Esophagus muscularis mucosa (tissue), 4 donors: ENCODE results near the gene VMO1. TPM values are rescaled to one million over a fixed set of nuclear protein-coding genes. Genes with fewer than 3 reads are reported as not detected.
A peak's percentile ranks its signal among the peaks of the same experiment; 100 is the strongest.

Source experiments
- DNase-seq: peaks from one replicate; pipeline ENCODE4 v3.0.0-alpha.2; 2017; ENCODE audit errors: extremely low spot score
- H3K27ac ChIP-seq, 4 donors: fragments of 200-600 bp; sonication (generic); replicated peaks in 1 of 4; 1 replicate in 3 of 4; 2 replicates in 1 of 4; pipeline ENCODE4 v1.5.1; 2016 to 2019; ENCODE audit warnings: mild to moderate bottlenecking in 1 of 4
- H3K27me3 ChIP-seq, 4 donors: fragments of 200-600 bp; sonication (generic); one replicate each; pipeline versions ENCODE4 v1.5.1 to v1.6.0; 2016 to 2019
- H3K36me3 ChIP-seq, 4 donors: fragments of 200-600 bp; sonication (generic); one replicate each; pipeline ENCODE4 v1.5.1; 2016 to 2019
- H3K4me1 ChIP-seq, 4 donors: fragments of 200-600 bp; sonication (generic); one replicate each; pipeline ENCODE4 v1.5.1; 2016 to 2019
- H3K4me3 ChIP-seq, 4 donors: fragments of 200-600 bp; sonication (generic); 1 replicate in 2 of 4; 2 replicates in 2 of 4; pipeline ENCODE4 v1.5.1; 2016 to 2019; ENCODE audit warnings: mild to moderate bottlenecking in 4 of 4, moderate library complexity in 1 of 4
- H3K9me3 ChIP-seq, 4 donors: fragments of 200-600 bp; sonication (generic); 1 replicate in 3 of 4; 2 replicates in 1 of 4; pipeline ENCODE4 v1.5.1; 2016 to 2019
- EP300 ChIP-seq: sonication (generic); formaldehyde crosslinking; IDR thresholded peaks from one replicate; pipeline ENCODE4 v1.6.1; 2017; ENCODE audit warnings: antibody characterized with exemption
- POLR2A ChIP-seq: fragments of 450-650 bp; IDR thresholded peaks from one replicate; pipeline ENCODE4 v1.6.1; 2017; ENCODE audit warnings: antibody characterized with exemption, moderate library complexity, mild to moderate bottlenecking, low read depth
- POLR2AphosphoS5 ChIP-seq, 2 donors: sonication (generic); formaldehyde crosslinking; IDR thresholded peaks; one replicate each; pipeline ENCODE4 v1.6.1; 2017; ENCODE audit warnings: antibody characterized with exemption in 2 of 2
- WGBS: methylation state at CpG from one replicate; pipeline ENCODE4 v1.1.5; 2018; 5-methylcytosine and 5-hydroxymethylcytosine counted together
- intact Hi-C: fragments of 100-400 bp; cut with DNase I; formaldehyde crosslinking; loops from one replicate; pipeline ENCODE4 v1.15.1; 2023
- total RNA-seq, 4 donors: library from RNA; depleted of rRNA; stranded (reverse); fragments of >200 nt; gene quantifications; one replicate each; pipeline versions ENCODE4 v1.1.0 to v1.2.1, GENCODE V29; 2016
- TF ChIP-seq, protein P1 (sequence below), 3 experiments: fragments of 200-600 bp in 2 of 3; fragments of 450-650 bp in 1 of 3; sonication (generic) in 2 of 3; IDR thresholded peaks; one replicate each; pipeline ENCODE4 v1.5.1; 2017 to 2019; ENCODE audit warnings: antibody characterized with exemption in 3 of 3, mild to moderate bottlenecking in 2 of 3, moderate library complexity in 1 of 3

Gene VMO1
- total RNA-seq, 4 donors from 2014 or later: 0.86 to 3.3 (median 2.6) TPM

DNA sequence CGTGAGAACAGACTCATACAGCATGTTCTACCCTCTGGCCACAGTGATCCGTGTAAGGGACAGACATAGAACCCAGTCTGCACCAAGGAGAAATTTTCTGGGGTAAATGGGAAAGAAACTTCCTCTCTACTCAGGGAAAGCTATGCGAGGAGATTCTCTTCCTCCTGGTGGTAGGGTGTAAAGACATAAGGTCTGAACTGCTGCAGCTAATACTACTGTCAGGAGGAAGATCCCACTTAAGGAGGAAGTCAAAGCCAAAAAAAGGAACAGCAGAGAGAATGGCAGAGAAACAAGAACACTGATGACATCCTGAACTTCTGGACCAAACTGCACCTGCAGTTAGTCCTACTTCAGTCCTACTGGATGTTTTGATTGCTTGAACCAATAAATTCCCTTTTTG, 21.6 kb downstream of the VMO1 start:
- no peak overlapping the region for H3K4me3 ChIP-seq
- no peaks in the 10 kb centered on the region for H3K4me1 ChIP-seq
- intact Hi-C loops: no loop called here
- DNase-seq: no peak
- TF ChIP-seq POLR2A (no peak), EP300 (no peak), POLR2AphosphoS5 (IDR thresholded peaks at IDR 0.05) (peak in 1 of 2 donors; percentile 17)
- TF ChIP-seq, protein P1, sequence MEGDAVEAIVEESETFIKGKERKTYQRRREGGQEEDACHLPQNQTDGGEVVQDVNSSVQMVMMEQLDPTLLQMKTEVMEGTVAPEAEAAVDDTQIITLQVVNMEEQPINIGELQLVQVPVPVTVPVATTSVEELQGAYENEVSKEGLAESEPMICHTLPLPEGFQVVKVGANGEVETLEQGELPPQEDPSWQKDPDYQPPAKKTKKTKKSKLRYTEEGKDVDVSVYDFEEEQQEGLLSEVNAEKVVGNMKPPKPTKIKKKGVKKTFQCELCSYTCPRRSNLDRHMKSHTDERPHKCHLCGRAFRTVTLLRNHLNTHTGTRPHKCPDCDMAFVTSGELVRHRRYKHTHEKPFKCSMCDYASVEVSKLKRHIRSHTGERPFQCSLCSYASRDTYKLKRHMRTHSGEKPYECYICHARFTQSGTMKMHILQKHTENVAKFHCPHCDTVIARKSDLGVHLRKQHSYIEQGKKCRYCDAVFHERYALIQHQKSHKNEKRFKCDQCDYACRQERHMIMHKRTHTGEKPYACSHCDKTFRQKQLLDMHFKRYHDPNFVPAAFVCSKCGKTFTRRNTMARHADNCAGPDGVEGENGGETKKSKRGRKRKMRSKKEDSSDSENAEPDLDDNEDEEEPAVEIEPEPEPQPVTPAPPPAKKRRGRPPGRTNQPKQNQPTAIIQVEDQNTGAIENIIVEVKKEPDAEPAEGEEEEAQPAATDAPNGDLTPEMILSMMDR (IDR thresholded peaks at IDR 0.05): no peak
- no peaks in the 10 kb centered on the region for H3K36me3 ChIP-seq
- H3K27me3 ChIP-seq: peaks cover 0 to 16% (median 0%) of the 10 kb centered on the region in 4 donors
- WGBS: 43% methylated on average over 3 of the region's 3 CpGs
- H3K9me3 ChIP-seq: no peaks in the 10 kb centered on the region
- H3K27ac ChIP-seq: no peak overlapping the region

DNA sequence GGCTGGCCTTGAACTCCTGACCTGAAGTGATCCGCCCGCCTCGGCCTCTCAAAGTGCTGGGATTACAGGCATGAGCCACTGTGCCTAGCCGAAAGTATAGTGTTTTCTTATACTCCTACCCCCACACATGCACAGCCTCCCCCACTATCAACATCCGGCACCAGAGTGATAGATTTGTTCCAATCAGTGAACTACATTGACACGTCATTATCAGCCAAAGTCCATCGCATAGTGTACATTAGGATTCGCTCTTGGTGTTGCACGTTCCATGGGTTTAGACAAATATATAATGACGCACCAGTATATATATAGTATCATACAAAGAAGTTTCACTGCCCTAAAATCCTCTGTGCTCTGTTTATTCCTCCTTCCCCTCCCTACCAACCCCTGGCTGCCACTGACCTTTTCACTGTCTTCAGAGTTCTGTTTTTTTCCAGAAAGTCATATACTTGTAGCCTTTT, 26.4 kb downstream of the VMO1 start:
- no peaks in the 10 kb centered on the region for H3K9me3 ChIP-seq
- no peak overlapping the region for H3K27ac ChIP-seq
- H3K27me3 ChIP-seq: peaks cover 0 to 28% (median 3%) of the 10 kb centered on the region in 4 donors
- no peak for TF ChIP-seq EP300
- no peak for TF ChIP-seq POLR2A
- TF ChIP-seq, protein P1 (IDR thresholded peaks at IDR 0.05): no peak
- TF ChIP-seq POLR2AphosphoS5 (IDR thresholded peaks at IDR 0.05): no peak
- intact Hi-C loops: no loop called here
- no peak for DNase-seq
- H3K4me1 ChIP-seq: no peaks in the 10 kb centered on the region
- WGBS: 75% methylated on average over 10 of the region's 10 CpGs
- no peak overlapping the region for H3K4me3 ChIP-seq
- no peaks in the 10 kb centered on the region for H3K36me3 ChIP-seq

DNA sequence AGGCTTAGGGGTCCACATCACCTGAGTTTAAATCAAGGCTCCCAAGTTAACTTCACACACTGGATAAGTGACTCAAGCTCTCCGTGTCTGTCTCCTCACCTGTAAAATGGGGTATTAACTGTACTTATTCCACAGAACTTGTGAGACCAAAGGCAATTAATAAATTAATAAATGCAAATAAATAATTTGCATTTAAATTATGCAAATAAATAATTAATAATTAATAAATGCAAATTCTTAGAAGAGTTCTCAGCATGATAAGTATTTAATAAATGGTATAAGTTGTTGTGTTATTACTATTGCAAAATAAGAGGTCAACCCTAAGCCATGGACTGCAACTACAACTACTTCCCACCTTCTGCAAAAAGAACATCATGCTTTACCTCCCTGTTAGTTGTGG, 32.8 kb downstream of the VMO1 start:
- no peaks in the 10 kb centered on the region for H3K4me1 ChIP-seq
- no peak for TF ChIP-seq POLR2AphosphoS5 (IDR thresholded peaks at IDR 0.05)
- DNase-seq: no peak
- H3K27me3 ChIP-seq: peaks cover 0 to 69% (median 3%) of the 10 kb centered on the region in 4 donors
- no peak overlapping the region for H3K4me3 ChIP-seq
- no peaks in the 10 kb centered on the region for H3K36me3 ChIP-seq
- H3K27ac ChIP-seq: no peak overlapping the region
- no peaks in the 10 kb centered on the region for H3K9me3 ChIP-seq
- 81% methylated on average over 1 of the region's 1 CpG for WGBS
- intact Hi-C loops: no loop called here

DNA sequence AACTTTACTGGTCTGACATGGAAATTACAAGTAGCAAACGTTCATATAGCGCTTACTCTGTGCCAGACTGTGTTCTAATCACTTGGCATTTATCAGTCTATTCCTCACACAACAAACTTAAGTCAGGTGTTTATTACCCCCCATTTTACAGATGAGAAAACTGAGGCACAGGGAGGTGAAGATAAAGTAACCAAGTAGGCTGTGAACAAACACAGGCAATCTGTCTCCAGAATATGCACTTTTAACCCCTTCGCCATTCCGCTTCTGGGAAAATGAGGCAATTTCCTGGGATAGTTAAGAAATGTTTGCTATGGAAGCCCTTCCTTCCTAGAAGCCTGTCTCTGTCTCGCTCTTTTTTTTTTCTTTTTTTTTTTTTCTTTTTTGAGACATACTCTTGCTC, 34.2 kb downstream of the VMO1 start:
- intact Hi-C loops: no loop called here
- H3K27ac ChIP-seq: no peak overlapping the region
- H3K4me1 ChIP-seq: no peaks in the 10 kb centered on the region
- H3K36me3 ChIP-seq: no peaks in the 10 kb centered on the region
- no peak overlapping the region for H3K4me3 ChIP-seq
- no peak for DNase-seq
- H3K9me3 ChIP-seq: no peaks in the 10 kb centered on the region
- no peak for TF ChIP-seq EP300
- peaks cover 0 to 71% (median 3%) of the 10 kb centered on the region in 4 donors for H3K27me3 ChIP-seq
- WGBS: 64% methylated on average over 5 of the region's 5 CpGs

DNA sequence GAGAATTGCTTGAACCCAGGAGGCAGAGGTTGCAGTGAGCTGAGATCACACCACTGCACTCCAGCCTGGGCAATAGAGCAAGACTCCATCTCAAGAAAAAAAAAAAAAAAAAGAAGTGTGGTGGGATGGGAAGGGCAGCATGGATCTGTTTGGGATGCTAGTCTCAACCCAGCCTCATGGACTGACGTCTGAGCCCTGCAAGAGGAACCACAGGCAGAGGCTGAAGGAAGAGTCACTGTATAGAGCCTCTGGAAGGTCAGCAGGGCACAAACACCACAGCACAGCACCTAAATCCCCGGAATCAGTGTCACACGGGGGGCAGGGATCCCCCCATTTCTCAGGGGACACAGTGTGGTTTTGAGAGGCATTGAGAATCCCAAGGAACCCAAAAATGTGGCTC, 35.6 kb downstream of the VMO1 start:
- 46% methylated on average over 3 of the region's 3 CpGs for WGBS

More for the DNA sequence above, 35.6 kb downstream of the VMO1 start:
- peaks cover 0 to 81% (median 5%) of the 10 kb centered on the region in 4 donors for H3K27me3 ChIP-seq
- TF ChIP-seq POLR2AphosphoS5 (IDR thresholded peaks at IDR 0.05) (no peak), POLR2A (no peak), EP300 (no peak)
- TF ChIP-seq, protein P1 (IDR thresholded peaks at IDR 0.05): no peak
- no peak for DNase-seq
- H3K4me1 ChIP-seq: peaks cover 0 to 3% (median 2%) of the 10 kb centered on the region in 4 donors
- no peak overlapping the region for H3K27ac ChIP-seq
- intact Hi-C loops: no loop called here
- H3K36me3 ChIP-seq: no peaks in the 10 kb centered on the region
- H3K4me3 ChIP-seq: no peak overlapping the region
- H3K9me3 ChIP-seq: no peaks in the 10 kb centered on the region
